ENCODE data around the gene PTPRD. TPM values are rescaled to one million over a fixed set of nuclear protein-coding genes. Genes with fewer than 3 reads are reported as not detected.

The PTPRD gene
- total RNA-seq, 1 donor from 2014 or later: 109 TPM

DNA sequence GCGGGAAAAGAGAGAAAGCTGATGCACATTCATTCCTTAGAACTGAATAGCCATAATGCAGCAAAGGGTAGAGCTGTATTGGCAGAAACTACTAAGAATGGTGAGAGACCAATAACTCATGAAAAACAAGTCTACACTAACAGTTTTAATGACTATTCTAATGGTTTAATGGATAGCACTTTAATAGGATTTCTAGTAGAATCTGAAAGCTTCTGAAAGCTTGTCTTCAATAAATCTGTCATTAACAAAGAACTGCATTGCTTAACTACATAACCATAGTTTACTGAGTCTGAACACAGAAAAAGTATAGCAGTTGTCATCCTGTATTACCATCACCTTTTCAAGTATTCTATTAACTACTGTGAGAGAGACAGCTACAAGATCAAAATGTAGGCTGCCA lies 2195.5 kb downstream of the PTPRD start:
- Mint-ChIP-seq H3K4me3 (no peak overlapping the region), H3K4me1 (peaks cover 7% of the 10 kb centered on the region), H3K27ac (no peak overlapping the region), H3K9me3 (no peaks in the 10 kb centered on the region), H3K36me3 (peaks cover 2% of the 10 kb centered on the region), H3K27me3 (ENCODE audit: low read depth) (no peaks in the 10 kb centered on the region)
- TF ChIP-seq CTCF (IDR thresholded peaks at IDR 0.05; ENCODE audit: unreplicated experiment): no peak
- no peak for DNase-seq (ENCODE audit: low spot score in 2 of 2, unreplicated experiment in 2 of 2)

DNA sequence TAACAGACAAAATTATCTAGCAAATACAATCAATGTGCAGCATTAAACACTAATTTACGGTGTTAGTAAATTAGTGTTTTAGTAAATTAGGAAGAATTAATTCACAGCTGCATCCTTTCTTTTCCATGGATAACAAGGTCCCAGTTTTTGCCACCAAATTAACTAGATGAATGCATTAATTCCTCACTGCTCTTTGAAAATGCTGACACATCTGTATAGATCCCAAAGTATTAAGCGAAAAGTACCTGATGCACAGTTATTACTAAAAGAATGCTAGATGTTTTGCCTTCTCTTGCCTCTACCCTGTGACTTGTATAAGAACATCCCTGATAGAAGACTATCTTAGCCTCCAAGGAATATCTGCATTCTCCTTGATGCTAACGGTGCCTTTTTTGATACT lies 2200.5 kb downstream of the PTPRD start:
- Mint-ChIP-seq H3K9me3 (peaks cover 6% of the 10 kb centered on the region), H3K4me3 (no peak overlapping the region), H3K36me3 (no peaks in the 10 kb centered on the region), H3K4me1 (peaks cover 21% of the 10 kb centered on the region), H3K27ac (no peak overlapping the region), H3K27me3 (ENCODE audit: low read depth) (no peaks in the 10 kb centered on the region)
- TF ChIP-seq CTCF (IDR thresholded peaks at IDR 0.05; ENCODE audit: unreplicated experiment): no peak
- no peak for DNase-seq (ENCODE audit: low spot score in 2 of 2, unreplicated experiment in 2 of 2)

GRCh38 chr9:8408575-8409190 lies 2204.1 kb downstream of the PTPRD start:
- H3K27ac Mint-ChIP-seq: no peak overlapping the region
- H3K9me3 Mint-ChIP-seq: peaks cover 6% of the 10 kb centered on the region
- no peak overlapping the region for H3K4me3 Mint-ChIP-seq

GRCh38 chr9:8401961-8402705 lies 2210.7 kb downstream of the PTPRD start:
- DNase-seq (ENCODE audit: low spot score in 2 of 2, unreplicated experiment in 2 of 2): no peak
- TF ChIP-seq CTCF (IDR thresholded peaks at IDR 0.05; ENCODE audit: unreplicated experiment): no peak
- Mint-ChIP-seq H3K9me3 (no peaks in the 10 kb centered on the region), H3K36me3 (no peaks in the 10 kb centered on the region), H3K4me3 (no peak overlapping the region), H3K27me3 (ENCODE audit: low read depth) (no peaks in the 10 kb centered on the region), H3K27ac (no peak overlapping the region), H3K4me1 (peaks cover 7% of the 10 kb centered on the region)

More at GRCh38 chr9:8408575-8409190, 2204.1 kb downstream of the PTPRD start:
- DNase-seq (ENCODE audit: low spot score in 2 of 2, unreplicated experiment in 2 of 2): no peak
- no peaks in the 10 kb centered on the region for H3K27me3 Mint-ChIP-seq (ENCODE audit: low read depth)
- no peak for TF ChIP-seq CTCF (IDR thresholded peaks at IDR 0.05; ENCODE audit: unreplicated experiment)
- no peaks in the 10 kb centered on the region for H3K36me3 Mint-ChIP-seq
- H3K4me1 Mint-ChIP-seq: peaks cover 17% of the 10 kb centered on the region

- no peaks in the 10 kb centered on the region for H3K9me3 Mint-ChIP-seq
- H3K36me3 Mint-ChIP-seq: no peaks in the 10 kb centered on the region
- no peak overlapping the region for H3K27ac Mint-ChIP-seq
- DNase-seq (ENCODE audit: low spot score in 2 of 2, unreplicated experiment in 2 of 2): no peak
- H3K4me1 Mint-ChIP-seq: peaks cover 7% of the 10 kb centered on the region
- no peaks in the 10 kb centered on the region for H3K27me3 Mint-ChIP-seq (ENCODE audit: low read depth)
- no peak overlapping the region for H3K4me3 Mint-ChIP-seq
- TF ChIP-seq CTCF (IDR thresholded peaks at IDR 0.05; ENCODE audit: unreplicated experiment): no peak
These were observed 2212.4 kb downstream of the PTPRD start for GRCh38 chr9:8400378-8400777.

All from mesothelial cell of epicardium (in vitro differentiated cells).